Mucosa of descending colon (tissue), 3 donors: ENCODE results near the gene ZCCHC4. TPM values are rescaled to one million over a fixed set of nuclear protein-coding genes. Genes with fewer than 3 reads are reported as not detected.

Experiments
- ATAC-seq: fragments of 200-7000 bp; cut with Tn5 transposase; one replicate; pipeline ENCODE4 v1.9.1; 2020; ENCODE audit warnings: mild to moderate bottlenecking, moderate library complexity
- DNase-seq, 3 donors: peaks; one replicate each; pipeline ENCODE4 v3.0.0-alpha.2; 2020
- H3K36me3 ChIP-seq: fragments of 200-600 bp; one replicate; pipeline ENCODE4 v1.8.0; 2021; ENCODE audit warnings: low read depth, mild to moderate bottlenecking
- H3K4me1 ChIP-seq: fragments of 200-600 bp; one replicate; pipeline ENCODE4 v1.8.0; 2021; ENCODE audit warnings: low read depth, mild to moderate bottlenecking
- H3K4me3 ChIP-seq: fragments of 200-600 bp; one replicate; pipeline ENCODE4 v1.8.0; 2021; ENCODE audit warnings: mild to moderate bottlenecking
- H3K9me3 ChIP-seq: fragments of 200-600 bp; one replicate; pipeline ENCODE4 v1.8.0; 2021; ENCODE audit warnings: mild to moderate bottlenecking
- intact Hi-C, 2 donors: fragments of 100-400 bp; cut with DNase I in 1 of 2; cut with micrococcal nuclease in 1 of 2; formaldehyde crosslinking; loops; one replicate each; pipeline versions ENCODE4 v1.11.0 to v1.11.1; 2022; cut with DNase I, micrococcal nuclease
- total RNA-seq, 3 donors: library from RNA; stranded (reverse); fragmentation: NEBNext Ultra II Directional in 2 of 3; extraction: Animal tissue kit (Norgen Biotek cat#: 25700) in 2 of 3; gene quantifications; one replicate each; pipeline versions ENCODE4 v1.2.1 to v1.2.4, GENCODE V29; 2021 to 2023
- TF ChIP-seq, protein P1 (sequence below): fragments of 200-600 bp; IDR thresholded peaks from one replicate; pipeline ENCODE4 v1.8.0; 2022; ENCODE audit warnings: antibody characterized with exemption, mild to moderate bottlenecking
- donor health status: DM: no; HTN: no; CAD: no; lungs with moderate emphysema.
- donor health status: DM: no; HTN: no; CAD: no.
- donor health status: DM: no; HTN: yes; CAD: no.

The ZCCHC4 gene
- total RNA-seq, 3 donors from 2014 or later = 6.0 to 12.6 (median 9.2) TPM

DNA sequence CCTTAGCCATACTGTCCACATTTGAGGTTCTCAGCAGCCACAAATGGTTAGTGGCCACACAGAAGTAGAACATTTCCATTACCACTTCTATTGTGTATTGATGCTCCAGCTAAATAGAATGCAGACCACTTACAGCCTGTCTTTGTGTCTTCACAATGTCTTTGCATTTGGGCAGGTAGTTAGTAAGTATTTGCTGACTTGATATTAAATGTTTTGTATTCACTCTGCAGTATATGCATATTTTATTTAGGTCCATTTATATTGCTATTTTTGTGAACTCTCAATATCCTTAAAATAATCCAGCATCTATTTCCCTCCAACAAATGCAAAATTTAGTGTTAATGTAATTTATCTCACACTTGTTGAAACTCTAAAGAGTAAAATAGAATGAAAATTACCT is 91.1 kb downstream of the ZCCHC4 start:
- Histone ChIP-seq H3K4me1 (no peaks in the 10 kb centered on the region), H3K36me3 (no peaks in the 10 kb centered on the region), H3K4me3 (no peak overlapping the region), H3K9me3 (no peaks in the 10 kb centered on the region)
- intact Hi-C loops = no loop called here
- TF ChIP-seq, protein P1, sequence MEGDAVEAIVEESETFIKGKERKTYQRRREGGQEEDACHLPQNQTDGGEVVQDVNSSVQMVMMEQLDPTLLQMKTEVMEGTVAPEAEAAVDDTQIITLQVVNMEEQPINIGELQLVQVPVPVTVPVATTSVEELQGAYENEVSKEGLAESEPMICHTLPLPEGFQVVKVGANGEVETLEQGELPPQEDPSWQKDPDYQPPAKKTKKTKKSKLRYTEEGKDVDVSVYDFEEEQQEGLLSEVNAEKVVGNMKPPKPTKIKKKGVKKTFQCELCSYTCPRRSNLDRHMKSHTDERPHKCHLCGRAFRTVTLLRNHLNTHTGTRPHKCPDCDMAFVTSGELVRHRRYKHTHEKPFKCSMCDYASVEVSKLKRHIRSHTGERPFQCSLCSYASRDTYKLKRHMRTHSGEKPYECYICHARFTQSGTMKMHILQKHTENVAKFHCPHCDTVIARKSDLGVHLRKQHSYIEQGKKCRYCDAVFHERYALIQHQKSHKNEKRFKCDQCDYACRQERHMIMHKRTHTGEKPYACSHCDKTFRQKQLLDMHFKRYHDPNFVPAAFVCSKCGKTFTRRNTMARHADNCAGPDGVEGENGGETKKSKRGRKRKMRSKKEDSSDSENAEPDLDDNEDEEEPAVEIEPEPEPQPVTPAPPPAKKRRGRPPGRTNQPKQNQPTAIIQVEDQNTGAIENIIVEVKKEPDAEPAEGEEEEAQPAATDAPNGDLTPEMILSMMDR = no peak
- ATAC-seq = no peak
- DNase-seq = no peak

DNA sequence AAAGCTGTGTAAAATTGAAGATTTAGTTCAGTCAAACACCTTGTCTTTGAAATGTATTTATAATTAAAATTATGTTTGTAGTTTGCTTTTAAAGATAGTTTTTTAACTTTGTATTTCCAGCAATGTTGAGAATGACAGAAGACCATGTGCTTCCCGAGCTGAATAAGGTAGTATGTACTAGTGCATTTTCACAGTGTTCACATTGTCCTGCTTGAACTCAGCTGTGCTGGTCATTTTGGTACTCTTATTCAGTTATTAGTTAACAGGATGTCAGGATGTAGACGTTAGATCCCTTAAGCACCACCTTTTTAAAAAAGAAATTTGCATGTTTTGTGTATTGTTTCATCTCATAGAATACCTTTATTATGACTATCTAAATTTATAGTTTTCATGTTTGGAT is 92.9 kb downstream of the ZCCHC4 start:
- Histone ChIP-seq H3K4me3 (no peak overlapping the region), H3K36me3 (no peaks in the 10 kb centered on the region), H3K4me1 (no peaks in the 10 kb centered on the region), H3K9me3 (no peaks in the 10 kb centered on the region)
- TF ChIP-seq, protein P1 = no peak
- intact Hi-C loops = no loop called here
- no peak for ATAC-seq
- no peak for DNase-seq

DNA sequence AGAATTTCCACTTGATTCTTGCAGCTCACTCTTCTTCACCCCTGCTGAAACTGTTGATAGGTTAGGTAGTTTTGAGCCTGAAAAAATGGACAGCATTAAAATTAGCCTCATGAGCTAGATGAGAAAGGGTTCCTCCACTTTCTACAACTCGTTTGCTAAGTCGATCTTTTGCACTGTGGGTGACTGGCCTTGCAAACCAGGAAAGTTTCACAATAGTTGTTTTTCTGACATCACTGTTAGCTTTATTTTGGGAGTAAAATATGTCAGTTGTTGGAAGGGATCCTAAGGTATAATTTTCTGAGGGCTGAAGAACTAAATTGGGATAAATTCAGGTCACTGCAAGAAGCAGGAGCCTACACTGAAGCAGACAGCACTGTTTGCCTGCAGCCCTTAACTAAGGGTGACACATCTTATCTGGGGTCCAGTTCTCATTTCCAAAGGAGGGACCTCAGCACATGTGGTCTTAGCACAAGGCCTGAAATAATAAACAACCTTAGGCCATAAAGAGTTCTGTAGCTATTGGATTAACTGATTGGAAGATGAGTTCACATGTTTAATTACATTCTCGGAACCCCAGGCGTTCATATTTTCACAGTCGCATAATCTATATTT is 93.6 kb downstream of the ZCCHC4 start:
- Histone ChIP-seq H3K9me3 (no peaks in the 10 kb centered on the region), H3K4me3 (no peak overlapping the region), H3K36me3 (no peaks in the 10 kb centered on the region), H3K4me1 (no peaks in the 10 kb centered on the region)
- DNase-seq (no peak), ATAC-seq (no peak)
- TF ChIP-seq, protein P1 = no peak
- intact Hi-C loops = no loop called here

DNA sequence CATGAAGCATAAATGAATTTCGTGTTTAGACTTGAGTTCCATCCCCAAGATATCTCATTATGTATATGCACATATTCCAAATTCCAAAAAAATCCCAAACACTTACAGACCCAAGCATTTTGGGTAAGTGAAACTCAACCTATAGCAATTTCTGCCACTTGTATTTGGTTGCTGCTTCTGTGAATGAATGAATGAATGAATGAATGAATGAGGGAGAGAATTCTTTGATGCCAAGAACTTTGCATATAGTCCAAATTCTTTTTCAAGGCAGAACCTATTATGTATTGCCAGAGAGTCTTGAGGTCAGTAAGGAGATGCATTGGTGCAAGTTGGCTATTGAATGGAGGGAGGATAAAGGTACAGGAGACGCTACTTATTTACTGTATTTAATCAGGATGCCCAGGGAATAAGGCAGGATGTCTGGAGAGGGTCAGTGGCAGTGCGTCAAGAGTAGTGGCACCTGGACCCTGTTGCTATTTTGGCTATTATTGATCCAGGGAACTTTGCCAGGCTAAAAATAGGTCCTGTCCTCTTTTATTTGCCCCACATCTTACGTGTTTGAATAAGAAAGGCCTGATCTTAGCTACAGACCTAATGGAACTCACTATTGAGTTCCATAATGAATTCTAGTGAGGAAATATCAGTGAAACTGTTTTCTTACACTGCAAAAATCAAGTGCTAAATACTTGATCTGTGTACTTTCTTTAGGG is 98.4 kb downstream of the ZCCHC4 start:
- Histone ChIP-seq H3K9me3 (no peaks in the 10 kb centered on the region), H3K4me1 (no peaks in the 10 kb centered on the region), H3K36me3 (no peaks in the 10 kb centered on the region), H3K4me3 (no peak overlapping the region)
- DNase-seq (no peak), ATAC-seq (no peak)
- intact Hi-C loops = no loop called here
- TF ChIP-seq, protein P1 = no peak

DNA sequence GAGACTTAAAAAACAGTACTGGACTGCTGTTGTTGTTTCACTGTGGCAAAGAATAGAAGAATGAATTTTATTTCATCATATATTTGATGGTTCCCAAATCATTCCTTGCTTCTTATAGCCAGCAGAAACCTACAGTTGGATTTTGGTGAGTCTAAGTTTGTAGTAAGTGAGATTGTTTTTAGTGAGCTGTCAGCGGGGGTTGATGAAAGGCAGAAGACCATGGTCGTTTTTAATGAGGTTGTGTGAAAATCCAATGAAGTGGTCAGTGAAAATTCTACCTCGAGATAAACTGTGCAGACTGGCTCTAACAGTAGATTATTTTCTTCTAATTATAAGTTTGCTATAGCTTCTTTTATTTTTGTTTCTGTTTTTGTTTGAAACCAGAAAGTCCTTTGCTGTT is 100.7 kb downstream of the ZCCHC4 start:
- H3K9me3 ChIP-seq = no peaks in the 10 kb centered on the region
- TF ChIP-seq, protein P1 = no peak
- no peak overlapping the region for H3K4me3 ChIP-seq
- intact Hi-C loops = no loop called here
- no peaks in the 10 kb centered on the region for H3K36me3 ChIP-seq
- no peak for ATAC-seq
- no peaks in the 10 kb centered on the region for H3K4me1 ChIP-seq
- DNase-seq = no peak
